HepG2 (cell line): Measurements from ENCODE around the gene CLIP2. TPM values are rescaled to one million over a fixed set of nuclear protein-coding genes. Genes with fewer than 3 reads are reported as not detected.

Experiments
- ATAC-seq: fragments of 200-7000 bp; cut with Tn5 transposase; 3 replicates; pipeline ENCODE4 v1.9.1; 2020; ENCODE audit warnings: mild to moderate bottlenecking, moderate library complexity
- BruUV-seq: library from RNA; stranded (reverse); fragments of 400-500 nt; replicated peaks from 2 replicates; lab custom pipeline; 2021; lab: Mats Ljungman, UMichigan
- CTCF ChIA-PET: fragments of 300-600 bp; formaldehyde crosslinking; extraction: SDS; loops from one replicate; lab custom pipeline; 2021; ENCODE audit warnings: low total read pairs, inconsistent platforms, low intra/inter-chr PET ratio; lab: Yijun Ruan, JAX
- POLR2A ChIA-PET: fragments of 350-600 bp; sonication (Branson Sonifier 250); formaldehyde crosslinking; loops from one replicate; lab custom pipeline; 2020; ENCODE audit warnings: antibody characterized with exemption, inconsistent platforms; lab: Yijun Ruan, JAX
- DNase-seq: peaks from one replicate; pipeline ENCODE4 v3.0.0-alpha.2; 2015; ENCODE audit warnings: low spot score
- FAIRE-seq: peaks from 3 replicates; lab custom pipeline; 2011; peaks lifted over from hg19 to GRCh38; lab: Jason Lieb, UNC
- H2AFZ ChIP-seq: one replicate; pipeline ENCODE4 v1.6.1; 2011; ENCODE audit warnings: low read length, inconsistent platforms
- H3K27ac ChIP-seq: fragments of 300-600 bp; 3 replicates; pipeline ENCODE4 v1.8.0; 2011; ENCODE audit warnings: mixed run types, mild to moderate bottlenecking, mixed read lengths, low read length, inconsistent platforms; ENCODE audit not compliant: insufficient read depth; ENCODE audit errors: extremely low read length
- H3K27me3 ChIP-seq, 2 experiments: fragments of 200-600 bp in 1 of 2; 2 replicates in 1 of 2; 3 replicates in 1 of 2; pipeline versions ENCODE4 v1.6.0 to v1.8.0; 2011; ENCODE audit warnings: low read length in 2 of 2, mild to moderate bottlenecking in 2 of 2, moderate library complexity in 2 of 2, inconsistent platforms in 1 of 2; ENCODE audit not compliant: insufficient read depth in 2 of 2, control insufficient read depth in 1 of 2
- H3K36me3 ChIP-seq, 2 experiments: fragments of 200-600 bp in 1 of 2; replicated peaks in 1 of 2; 2 replicates in 1 of 2; 3 replicates in 1 of 2; pipeline versions ENCODE4 v1.5.1 to v1.8.0; 2011; ENCODE audit warnings: low read length in 2 of 2, inconsistent platforms in 1 of 2; ENCODE audit not compliant: insufficient read depth in 2 of 2, control insufficient read depth in 1 of 2
- H3K4me1 ChIP-seq: 2 replicates; pipeline ENCODE4 v1.5.1; 2012; ENCODE audit warnings: low read length, inconsistent platforms; ENCODE audit not compliant: insufficient read depth
- H3K4me2 ChIP-seq: 2 replicates; pipeline ENCODE4 v1.6.0; 2011; ENCODE audit warnings: low read depth, low read length, inconsistent platforms
- H3K4me3 ChIP-seq, 3 experiments: fragments of 200-600 bp in 1 of 3; sonication (generic), shearing (Covaris generic) in 1 of 3; replicated peaks in 1 of 3; 2 replicates each; pipeline ENCODE4 v1.5.1; 2011 to 2016; ENCODE audit warnings: low read length in 3 of 3, inconsistent platforms in 2 of 3, low read depth in 2 of 3, mild to moderate bottlenecking in 2 of 3, control low read depth in 1 of 3, mixed read lengths in 1 of 3; ENCODE audit not compliant: insufficient read depth in 1 of 3
- H3K79me2 ChIP-seq: one replicate; pipeline ENCODE4 v1.6.1; 2011; ENCODE audit warnings: low read length, inconsistent platforms; ENCODE audit not compliant: insufficient read depth
- H3K9ac ChIP-seq: 2 replicates; pipeline ENCODE4 v1.6.0; 2011; ENCODE audit warnings: mild to moderate bottlenecking, low read depth, low read length, inconsistent platforms; ENCODE audit not compliant: insufficient read depth
- H3K9me3 ChIP-seq: 2 replicates; pipeline ENCODE4 v1.5.1; 2012; ENCODE audit warnings: mild to moderate bottlenecking, low read length
- H4K20me1 ChIP-seq: 2 replicates; pipeline ENCODE4 v1.6.0; 2011; ENCODE audit warnings: inconsistent platforms, mild to moderate bottlenecking, low read length, moderate library complexity; ENCODE audit not compliant: insufficient read depth
- AGO2 ChIP-seq: fragments of 200-400 bp; formaldehyde crosslinking; optimal IDR thresholded peaks from 2 replicates; pipeline ENCODE3; 2017; ENCODE audit warnings: mild to moderate bottlenecking, low read depth, low read length, moderate library complexity
- ARID2 ChIP-seq: sonication (generic); formaldehyde crosslinking; IDR thresholded peaks from 2 replicates; pipeline ENCODE4 v1.8.1; 2022; ENCODE audit warnings: mild to moderate bottlenecking, missing genetic modification reagents, borderline replicate concordance
- BATF2 ChIP-seq: sonication (generic); formaldehyde crosslinking; IDR thresholded peaks from 2 replicates; pipeline ENCODE4 v1.8.0; 2022; ENCODE audit warnings: mild to moderate bottlenecking, missing genetic modification reagents, moderate library complexity
- HBP1 ChIP-seq: IDR thresholded peaks from 2 replicates; pipeline ENCODE4 v1.6.1; 2016; ENCODE audit warnings: low read depth, control low read depth
- KLF6 ChIP-seq: IDR thresholded peaks from 2 replicates; pipeline ENCODE4 v1.8.0; 2016; ENCODE audit warnings: missing biosample characterization, missing genetic modification reagents
- MLXIP ChIP-seq: sonication (generic); formaldehyde crosslinking; IDR thresholded peaks from 2 replicates; pipeline ENCODE4 v1.9.0; 2021; ENCODE audit warnings: missing genetic modification reagents, borderline replicate concordance
- NAIF1 ChIP-seq: sonication (generic); formaldehyde crosslinking; IDR thresholded peaks from 2 replicates; pipeline ENCODE4 v1.5.0; 2020; ENCODE audit warnings: mild to moderate bottlenecking, missing genetic modification reagents, borderline replicate concordance
- REPIN1 ChIP-seq: sonication (generic); formaldehyde crosslinking; IDR thresholded peaks from 2 replicates; pipeline ENCODE4 v1.8.0; 2022; ENCODE audit warnings: missing genetic modification reagents, low read depth, mild to moderate bottlenecking, borderline replicate concordance
- YEATS4 ChIP-seq: sonication (generic); formaldehyde crosslinking; IDR thresholded peaks from 2 replicates; pipeline ENCODE4 v1.4.0; 2020; ENCODE audit warnings: missing genetic modification reagents, borderline replicate concordance
- ZC3H13 ChIP-seq: sonication (generic); formaldehyde crosslinking; IDR thresholded peaks from 2 replicates; pipeline ENCODE4 v1.8.1; 2023; ENCODE audit warnings: mild to moderate bottlenecking, missing genetic modification reagents, moderate library complexity
- ZNF121 ChIP-seq: sonication (generic); formaldehyde crosslinking; IDR thresholded peaks from 2 replicates; pipeline ENCODE4 v1.5.0; 2020; ENCODE audit warnings: mild to moderate bottlenecking, missing genetic modification reagents
- ZNF263 ChIP-seq: sonication (generic); formaldehyde crosslinking; IDR thresholded peaks from 2 replicates; pipeline ENCODE4 v1.4.0; 2020; ENCODE audit warnings: missing genetic modification reagents
- ZNF276 ChIP-seq: sonication (generic); formaldehyde crosslinking; IDR thresholded peaks from 2 replicates; pipeline ENCODE4 v1.4.0; 2020; ENCODE audit warnings: mild to moderate bottlenecking, low read depth, missing genetic modification reagents
- ZNF549 ChIP-seq: sonication (generic); formaldehyde crosslinking; IDR thresholded peaks from 2 replicates; pipeline ENCODE4 v1.5.0; 2020; ENCODE audit warnings: missing genetic modification reagents
- ZNF660 ChIP-seq: sonication (generic); formaldehyde crosslinking; IDR thresholded peaks from 2 replicates; pipeline ENCODE4 v1.5.1; 2020; ENCODE audit warnings: mild to moderate bottlenecking, low read depth, missing genetic modification reagents, borderline replicate concordance
- ZNF841 ChIP-seq: sonication (generic); formaldehyde crosslinking; IDR thresholded peaks from 2 replicates; pipeline ENCODE4 v1.8.1; 2023; ENCODE audit warnings: missing genetic modification reagents, borderline replicate concordance
- WGBS: methylation state at CpG from one replicate; pipeline ENCODE4 v1.1.6; 2017; ENCODE audit warnings: low lambda C conversion rate; 5-methylcytosine and 5-hydroxymethylcytosine counted together
- in situ Hi-C: cut with HindIII; loops from 2 replicates; pipeline ENCODE4 v1.10.0; 2017; ENCODE audit warnings: low pct_unique_long_range_greater_than_20kb; ENCODE audit not compliant: extremely low pct_ligation_motif_present
- intact Hi-C: fragments of 100-400 bp; cut with micrococcal nuclease; formaldehyde crosslinking; loops from one replicate; pipeline ENCODE4 v1.10.0; 2022; ENCODE audit not compliant: unreplicated experiment
- polyA plus RNA-seq, 8 experiments: library from polyadenylated mRNA; depleted of rRNA in 3 of 8; stranded (reverse) in 7 of 8; unstranded in 1 of 8; fragments of >200 nt; fragmentation: Illumina TruSeq in 4 of 8; extraction: Trizol in 4 of 8; gene quantifications; 2 replicates each; pipeline versions ENCODE4 v1.2.1 to v1.2.3, GENCODE V29; 2011 to 2016; ENCODE audit warnings: low read depth in 4 of 8, missing spikeins in 1 of 8, mixed read lengths in 1 of 8; ENCODE audit not compliant: insufficient read depth in 1 of 8
- total RNA-seq, 5 experiments: library from RNA; depleted of rRNA; stranded (reverse); fragments of >200 nt; fragmentation: Illumina TruSeq; extraction: Trizol; gene quantifications; 2 replicates each; pipeline ENCODE4 v1.2.3, GENCODE V29; 2016; ENCODE audit warnings: low read depth in 1 of 5

The CLIP2 gene
- total and polyA plus RNA-seq, 2 of the 13 experiments (the other 11 are each of a cell fraction or from before 2014, with no cell fraction given): 6.5 to 17.4 TPM

GRCh38 chr7:74332373-74333176, 43.4 kb downstream of the CLIP2 start:
- no peak for FAIRE-seq
- Histone ChIP-seq H3K36me3 (peaks cover 8 to 16% of the 10 kb centered on the region in 2 experiments; a peak in 3 of 5 replicates), H2AFZ (no peak overlapping the region), H3K27me3 (no peaks in the 10 kb centered on the region), H3K79me2 (no peaks in the 10 kb centered on the region)
- intact Hi-C loops: no loop called here
- TF ChIP-seq ZNF276 (CRISPR knock-in tag) (no peak), ARID2 (no peak), KLF6 (CRISPR knock-in tag) (no peak), BATF2 (CRISPR knock-in tag) (no peak), HBP1 (CRISPR knock-in tag) (no peak), ZNF121 (CRISPR knock-in tag) (peak; percentile 57), AGO2 (peak; percentile 26), ZNF263 (CRISPR knock-in tag) (no peak), NAIF1 (CRISPR knock-in tag) (no peak), REPIN1 (no peak), ZC3H13 (no peak), ZNF549 (CRISPR knock-in tag) (no peak), YEATS4 (CRISPR knock-in tag) (no peak), MLXIP (no peak), ZNF841 (CRISPR knock-in tag) (no peak), ZNF660 (CRISPR knock-in tag) (no peak)
- TF ChIP-seq, all 625 proteins: peak for 2
- Histone ChIP-seq H3K4me2 (no peak overlapping the region), H3K9ac (no peak overlapping the region), H3K9me3 (no peaks in the 10 kb centered on the region), H4K20me1 (no peaks in the 10 kb centered on the region), H3K4me3 (no peak overlapping the region), H3K4me1 (no peaks in the 10 kb centered on the region), H3K27ac (no peak overlapping the region)
- ATAC-seq: no peak
- in situ Hi-C loops: no loop called here
- CTCF ChIA-PET: no interaction called here
- BruUV-seq: no TSS peak
- POLR2A ChIA-PET: no interaction called here
- WGBS: 100% methylated on average over 10 of the region's 17 CpGs
- DNase-seq: no peak
